Measurements from ENCODE around the gene MAD2L1BP.

MAD2L1BP gene

DNA sequence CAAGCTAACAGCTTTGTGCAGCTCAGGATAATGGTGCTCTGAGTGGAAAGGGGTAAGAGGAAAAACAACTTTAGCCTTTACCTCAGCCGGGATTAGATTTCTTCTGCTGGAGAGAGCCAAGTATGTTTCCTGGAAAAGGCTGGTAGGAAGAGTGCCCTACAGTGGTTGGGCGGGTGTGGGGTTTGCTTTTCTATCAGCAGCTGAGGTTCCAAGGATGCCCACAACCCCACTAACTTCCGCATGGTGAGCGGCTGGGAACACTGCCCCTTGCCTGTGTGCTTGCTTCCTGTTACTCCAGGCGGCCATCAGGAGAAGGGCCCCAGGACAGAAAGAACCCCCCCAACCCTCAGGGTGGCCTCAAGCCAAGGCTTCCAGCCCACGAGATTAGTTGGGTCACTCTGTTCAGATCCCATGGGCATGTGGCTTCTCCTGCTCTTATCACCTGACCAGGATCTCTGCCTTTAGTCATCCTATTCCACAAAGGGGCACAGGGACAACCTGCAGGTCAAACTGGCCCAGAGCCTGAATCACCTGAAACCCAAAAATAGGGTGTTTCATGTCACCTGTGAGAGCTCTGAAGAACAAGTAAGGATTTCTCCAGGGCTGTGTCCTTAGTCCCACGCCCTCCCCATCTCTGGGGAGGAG lies 41.4 kb downstream of the MAD2L1BP start:
- H3K4me3 ChIP-seq (ENCODE audit: control insufficient read depth, low read depth, low read length), result no peak overlapping the region
- TF ChIP-seq, protein P1, sequence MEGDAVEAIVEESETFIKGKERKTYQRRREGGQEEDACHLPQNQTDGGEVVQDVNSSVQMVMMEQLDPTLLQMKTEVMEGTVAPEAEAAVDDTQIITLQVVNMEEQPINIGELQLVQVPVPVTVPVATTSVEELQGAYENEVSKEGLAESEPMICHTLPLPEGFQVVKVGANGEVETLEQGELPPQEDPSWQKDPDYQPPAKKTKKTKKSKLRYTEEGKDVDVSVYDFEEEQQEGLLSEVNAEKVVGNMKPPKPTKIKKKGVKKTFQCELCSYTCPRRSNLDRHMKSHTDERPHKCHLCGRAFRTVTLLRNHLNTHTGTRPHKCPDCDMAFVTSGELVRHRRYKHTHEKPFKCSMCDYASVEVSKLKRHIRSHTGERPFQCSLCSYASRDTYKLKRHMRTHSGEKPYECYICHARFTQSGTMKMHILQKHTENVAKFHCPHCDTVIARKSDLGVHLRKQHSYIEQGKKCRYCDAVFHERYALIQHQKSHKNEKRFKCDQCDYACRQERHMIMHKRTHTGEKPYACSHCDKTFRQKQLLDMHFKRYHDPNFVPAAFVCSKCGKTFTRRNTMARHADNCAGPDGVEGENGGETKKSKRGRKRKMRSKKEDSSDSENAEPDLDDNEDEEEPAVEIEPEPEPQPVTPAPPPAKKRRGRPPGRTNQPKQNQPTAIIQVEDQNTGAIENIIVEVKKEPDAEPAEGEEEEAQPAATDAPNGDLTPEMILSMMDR (IDR thresholded peaks at IDR 0.05; ENCODE audit: control insufficient read depth, insufficient read depth, low read depth, low read length, missing control alignments), result no peak
- no peak for DNase-seq (ENCODE audit: low read depth)

GRCh38 chr6:43677759-43678158 lies 42.1 kb downstream of the MAD2L1BP start:
- no peak for DNase-seq (ENCODE audit: low read depth)
- no peak overlapping the region for H3K4me3 ChIP-seq (ENCODE audit: control insufficient read depth, low read depth, low read length)

DNA sequence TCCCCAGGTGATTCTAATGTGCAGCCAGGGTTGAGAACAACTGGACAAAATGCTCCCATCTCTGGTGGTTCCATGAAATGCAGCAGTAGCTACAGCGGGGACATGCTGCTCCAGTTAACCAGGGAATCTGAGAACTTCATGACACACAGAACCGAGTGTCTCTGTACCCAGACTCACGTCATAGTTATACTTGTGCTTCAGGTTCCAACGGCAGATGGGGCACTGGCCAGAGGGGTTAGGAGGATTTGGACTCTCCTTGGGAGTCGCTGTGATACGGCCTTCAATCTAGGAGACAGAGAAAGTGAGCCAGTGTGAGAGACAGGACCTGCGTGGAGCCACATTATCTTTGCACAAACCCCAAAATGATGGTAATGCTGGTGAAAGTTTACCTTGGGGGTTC lies 42.7 kb downstream of the MAD2L1BP start:
- no peak for DNase-seq (ENCODE audit: low read depth)
- TF ChIP-seq, protein P1 (IDR thresholded peaks at IDR 0.05; ENCODE audit: control insufficient read depth, insufficient read depth, low read depth, low read length, missing control alignments), result no peak
- H3K4me3 ChIP-seq (ENCODE audit: control insufficient read depth, low read depth, low read length), result no peak overlapping the region

More at GRCh38 chr6:43677759-43678158, 42.1 kb downstream of the MAD2L1BP start:
- TF ChIP-seq, protein P1 (IDR thresholded peaks at IDR 0.05; ENCODE audit: control insufficient read depth, insufficient read depth, low read depth, low read length, missing control alignments), result no peak

DNA sequence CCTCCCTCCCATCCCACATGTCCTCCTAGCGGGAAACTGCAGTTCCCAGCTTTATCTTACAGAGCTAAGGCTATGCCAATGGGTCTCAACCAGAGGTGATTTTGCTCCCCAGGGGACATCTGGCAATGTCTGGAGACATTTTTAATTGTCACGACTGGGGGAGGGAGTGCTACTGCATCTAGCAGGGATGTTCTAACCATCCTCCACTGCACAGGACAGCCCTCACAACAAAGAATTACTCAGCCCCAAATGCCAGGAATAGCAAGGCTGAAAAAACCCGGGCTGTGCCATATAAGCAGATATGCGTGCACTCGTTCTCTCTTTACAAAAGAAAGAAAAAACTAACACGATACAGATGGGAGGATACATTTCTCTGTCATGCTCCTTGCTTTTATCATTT lies 43.4 kb downstream of the MAD2L1BP start:
- TF ChIP-seq, protein P1 (IDR thresholded peaks at IDR 0.05; ENCODE audit: control insufficient read depth, insufficient read depth, low read depth, low read length, missing control alignments), result no peak
- DNase-seq (ENCODE audit: low read depth), result no peak
- H3K4me3 ChIP-seq (ENCODE audit: control insufficient read depth, low read depth, low read length), result no peak overlapping the region

- TF ChIP-seq, protein P1 (IDR thresholded peaks at IDR 0.05; ENCODE audit: control insufficient read depth, insufficient read depth, low read depth, low read length, missing control alignments), result no peak
- no peak for DNase-seq (ENCODE audit: low read depth)
- no peak overlapping the region for H3K4me3 ChIP-seq (ENCODE audit: control insufficient read depth, low read depth, low read length)
Measured at GRCh38 chr6:43680308-43681200, 44.9 kb downstream of the MAD2L1BP start.

DNA sequence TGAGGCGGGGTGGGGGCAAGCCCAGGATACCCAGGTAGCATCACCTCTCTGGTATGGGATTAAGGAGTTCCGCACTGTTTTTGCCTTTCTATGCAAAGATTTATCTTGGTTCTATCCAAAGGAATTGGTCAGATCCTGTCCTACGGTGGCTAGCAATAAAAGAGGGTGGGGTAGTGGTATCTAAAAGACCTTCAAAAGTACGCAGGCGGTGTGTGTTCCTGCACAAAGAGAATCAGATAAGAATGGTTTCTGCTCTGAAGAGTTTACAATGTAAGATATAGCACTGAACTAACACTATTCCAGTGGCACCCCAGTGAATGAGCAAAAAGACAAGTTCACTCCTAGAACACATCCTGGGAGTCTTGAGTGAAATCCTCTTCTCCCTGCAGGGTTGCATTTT lies 45.7 kb downstream of the MAD2L1BP start:
- no peak overlapping the region for H3K4me3 ChIP-seq (ENCODE audit: control insufficient read depth, low read depth, low read length)
- TF ChIP-seq, protein P1 (IDR thresholded peaks at IDR 0.05; ENCODE audit: control insufficient read depth, insufficient read depth, low read depth, low read length, missing control alignments), result no peak
- no peak for DNase-seq (ENCODE audit: low read depth)
